Measurements from ENCODE around the gene SYNC. TPM values are rescaled to one million over a fixed set of nuclear protein-coding genes. Genes with fewer than 3 reads are reported as not detected.
"Not testable (repeated sequence)": the region's sequence is repeated elsewhere in the genome, so short reads cannot be mapped to it uniquely, and the experiment has no call there.

The SYNC gene
- total RNA-seq, 4 donors from 2014 or later: 4.7 to 61.0 (median 18.1) TPM

- Histone ChIP-seq H3K9me3 (no peaks in the 10 kb centered on the region), H3K4me1 (no peaks in the 10 kb centered on the region), H3K36me3 (no peaks in the 10 kb centered on the region), H3K4me3 (no peak overlapping the region), H3K27me3 (no peaks in the 10 kb centered on the region), H3K27ac (no peak overlapping the region)
- DNase-seq: peak in 1 of 2 donors; percentile 39
- intact Hi-C loops (cut with DNase I; ENCODE audit: low total_unique reads): no loop called here
- TF ChIP-seq POLR2A (IDR thresholded peaks at IDR 0.05) (peak in 1 of 2 donors; percentile 21), CTCF (IDR thresholded peaks at IDR 0.05) (no peak)
These were observed 14.0 kb upstream of the SYNC start for GRCh38 chr1:32716312-32717148.

GRCh38 chr1:32715901-32716311 lies 13.3 kb upstream of the SYNC start:
- Histone ChIP-seq H3K27me3 (no peaks in the 10 kb centered on the region), H3K27ac (no peak overlapping the region), H3K4me1 (no peaks in the 10 kb centered on the region), H3K9me3 (no peaks in the 10 kb centered on the region), H3K36me3 (no peaks in the 10 kb centered on the region), H3K4me3 (no peak overlapping the region)
- intact Hi-C loops (cut with DNase I; ENCODE audit: low total_unique reads): no loop called here
- no peak for TF ChIP-seq POLR2A (IDR thresholded peaks at IDR 0.05)
- TF ChIP-seq CTCF (IDR thresholded peaks at IDR 0.05): no peak
- DNase-seq: no peak

- H3K27me3 ChIP-seq: no peaks in the 10 kb centered on the region
- H3K4me3 ChIP-seq: no peak overlapping the region
- no peaks in the 10 kb centered on the region for H3K36me3 ChIP-seq
- TF ChIP-seq CTCF (IDR thresholded peaks at IDR 0.05) (no peak), POLR2A (IDR thresholded peaks at IDR 0.05) (no peak)
- no peaks in the 10 kb centered on the region for H3K9me3 ChIP-seq
- H3K27ac ChIP-seq: no peak overlapping the region
- no peaks in the 10 kb centered on the region for H3K4me1 ChIP-seq
- intact Hi-C loops (cut with DNase I; ENCODE audit: low total_unique reads): no loop called here
- DNase-seq: no peak
These were observed 11.7 kb upstream of the SYNC start for GRCh38 chr1:32714277-32714676.

GRCh38 chr1:32713081-32713480 lies 10.5 kb upstream of the SYNC start:
- Histone ChIP-seq H3K4me3 (no peak overlapping the region), H3K36me3 (no peaks in the 10 kb centered on the region), H3K4me1 (no peaks in the 10 kb centered on the region), H3K27ac (no peak overlapping the region), H3K9me3 (no peaks in the 10 kb centered on the region), H3K27me3 (no peaks in the 10 kb centered on the region)
- DNase-seq: no peak
- TF ChIP-seq CTCF (IDR thresholded peaks at IDR 0.05) (no peak), POLR2A (IDR thresholded peaks at IDR 0.05) (no peak)
- intact Hi-C loops (cut with DNase I; ENCODE audit: low total_unique reads): loop anchor here (2.0 kb wide), 1 partner anchor 62 kb away; no protein-coding TSS in a partner anchor

- DNase-seq; H3K4me1 ChIP-seq; intact Hi-C loops (cut with DNase I; ENCODE audit: low total_unique reads); H3K27me3 ChIP-seq; H3K4me3 ChIP-seq; H3K9me3 ChIP-seq; H3K27ac ChIP-seq; H3K36me3 ChIP-seq: not testable (repeated sequence)
These were observed 8.7 kb upstream of the SYNC start for GRCh38 chr1:32711221-32711620.
